ENCODE measurements around the gene ATG3.

Gene ATG3

GRCh38 chr3:112597945-112598344 lies 36.2 kb upstream of the ATG3 start:
- no peaks in the 10 kb centered on the region for H3K4me1 ChIP-seq (ENCODE audit: control insufficient read depth, insufficient read depth, low read length)
- no peak overlapping the region for H3K4me3 ChIP-seq (ENCODE audit: low read depth, low read length)
- no peak overlapping the region for H3K27ac ChIP-seq (ENCODE audit: extremely low read depth, low read depth, low read length)
- ChIA-PET POLR2A (no interaction called here), CTCF (no interaction called here)
- H3K36me3 ChIP-seq (ENCODE audit: control insufficient read depth in 2 of 2, insufficient read depth in 1 of 2, low read length in 2 of 2) = no peaks in the 10 kb centered on the region
- H3K9me3 ChIP-seq (ENCODE audit: control insufficient read depth, insufficient read depth, low read depth, low read length) = no peaks in the 10 kb centered on the region
- no peak for TF ChIP-seq ZNF112 (tag by site-specific recombination; IDR thresholded peaks at IDR 0.05)
- no peak for TF ChIP-seq ZNF658 (tag by site-specific recombination; IDR thresholded peaks at IDR 0.05)
- TF ChIP-seq ZNF513 (tag by site-specific recombination; IDR thresholded peaks at IDR 0.05) = no peak
- no peak for TF ChIP-seq ZNF514 (tag by site-specific recombination; IDR thresholded peaks at IDR 0.05)
- TF ChIP-seq ZNF366 (tag by site-specific recombination; conservative IDR thresholded peaks at IDR 0.05) = no peak
- TF ChIP-seq ZSCAN18 (tag by site-specific recombination; IDR thresholded peaks at IDR 0.05) = no peak
- no peak for TF ChIP-seq ZNF341 (tag by site-specific recombination; IDR thresholded peaks at IDR 0.05; ENCODE audit: low read depth)
- TF ChIP-seq WT1 (tag by site-specific recombination; IDR thresholded peaks at IDR 0.05) = no peak
- no peak for TF ChIP-seq HOXC10 (CRISPR knock-in tag; IDR thresholded peaks at IDR 0.05)
- TF ChIP-seq KLF10 (tag by site-specific recombination; IDR thresholded peaks at IDR 0.05) = no peak
- no peak for TF ChIP-seq SP2 (tag by site-specific recombination; IDR thresholded peaks at IDR 0.05)
- no peak for TF ChIP-seq ZNF777 (tag by site-specific recombination; IDR thresholded peaks at IDR 0.05; ENCODE audit: borderline replicate concordance)
- TF ChIP-seq, protein P1, sequence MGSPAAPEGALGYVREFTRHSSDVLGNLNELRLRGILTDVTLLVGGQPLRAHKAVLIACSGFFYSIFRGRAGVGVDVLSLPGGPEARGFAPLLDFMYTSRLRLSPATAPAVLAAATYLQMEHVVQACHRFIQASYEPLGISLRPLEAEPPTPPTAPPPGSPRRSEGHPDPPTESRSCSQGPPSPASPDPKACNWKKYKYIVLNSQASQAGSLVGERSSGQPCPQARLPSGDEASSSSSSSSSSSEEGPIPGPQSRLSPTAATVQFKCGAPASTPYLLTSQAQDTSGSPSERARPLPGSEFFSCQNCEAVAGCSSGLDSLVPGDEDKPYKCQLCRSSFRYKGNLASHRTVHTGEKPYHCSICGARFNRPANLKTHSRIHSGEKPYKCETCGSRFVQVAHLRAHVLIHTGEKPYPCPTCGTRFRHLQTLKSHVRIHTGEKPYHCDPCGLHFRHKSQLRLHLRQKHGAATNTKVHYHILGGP (tag by site-specific recombination; IDR thresholded peaks at IDR 0.05) = no peak
- no peak for TF ChIP-seq ZBTB8A (tag by site-specific recombination; IDR thresholded peaks at IDR 0.05)
- TF ChIP-seq ZFP37 (tag by site-specific recombination; IDR thresholded peaks at IDR 0.05) = no peak
- TF ChIP-seq ZNF837 (tag by site-specific recombination; IDR thresholded peaks at IDR 0.05) = no peak
- TF ChIP-seq, protein P2, sequence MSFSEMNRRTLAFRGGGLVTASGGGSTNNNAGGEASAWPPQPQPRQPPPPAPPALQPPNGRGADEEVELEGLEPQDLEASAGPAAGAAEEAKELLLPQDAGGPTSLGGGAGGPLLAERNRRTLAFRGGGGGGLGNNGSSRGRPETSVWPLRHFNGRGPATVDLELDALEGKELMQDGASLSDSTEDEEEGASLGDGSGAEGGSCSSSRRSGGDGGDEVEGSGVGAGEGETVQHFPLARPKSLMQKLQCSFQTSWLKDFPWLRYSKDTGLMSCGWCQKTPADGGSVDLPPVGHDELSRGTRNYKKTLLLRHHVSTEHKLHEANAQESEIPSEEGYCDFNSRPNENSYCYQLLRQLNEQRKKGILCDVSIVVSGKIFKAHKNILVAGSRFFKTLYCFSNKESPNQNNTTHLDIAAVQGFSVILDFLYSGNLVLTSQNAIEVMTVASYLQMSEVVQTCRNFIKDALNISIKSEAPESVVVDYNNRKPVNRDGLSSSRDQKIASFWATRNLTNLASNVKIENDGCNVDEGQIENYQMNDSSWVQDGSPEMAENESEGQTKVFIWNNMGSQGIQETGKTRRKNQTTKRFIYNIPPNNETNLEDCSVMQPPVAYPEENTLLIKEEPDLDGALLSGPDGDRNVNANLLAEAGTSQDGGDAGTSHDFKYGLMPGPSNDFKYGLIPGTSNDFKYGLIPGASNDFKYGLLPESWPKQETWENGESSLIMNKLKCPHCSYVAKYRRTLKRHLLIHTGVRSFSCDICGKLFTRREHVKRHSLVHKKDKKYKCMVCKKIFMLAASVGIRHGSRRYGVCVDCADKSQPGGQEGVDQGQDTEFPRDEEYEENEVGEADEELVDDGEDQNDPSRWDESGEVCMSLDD (tag by site-specific recombination; IDR thresholded peaks at IDR 0.05) = no peak
- no peak for TF ChIP-seq SP7 (tag by site-specific recombination; IDR thresholded peaks at IDR 0.05)

GRCh38 chr3:112594856-112595255 lies 33.1 kb upstream of the ATG3 start:
- ChIA-PET CTCF (interaction anchor here (1.1 kb wide), 1 partner anchor 12 kb away, joined by 5 read pairs; no protein-coding TSS in a partner anchor), POLR2A (no interaction called here)
- no peaks in the 10 kb centered on the region for H3K9me3 ChIP-seq (ENCODE audit: control insufficient read depth, insufficient read depth, low read depth, low read length)
- H3K36me3 ChIP-seq (ENCODE audit: control insufficient read depth in 2 of 2, insufficient read depth in 1 of 2, low read length in 2 of 2) = no peaks in the 10 kb centered on the region
- no peak overlapping the region for H3K4me3 ChIP-seq (ENCODE audit: low read depth, low read length)
- H3K4me1 ChIP-seq (ENCODE audit: control insufficient read depth, insufficient read depth, low read length) = no peaks in the 10 kb centered on the region
- H3K27ac ChIP-seq (ENCODE audit: extremely low read depth, low read depth, low read length) = no peak overlapping the region
- TF ChIP-seq SCRT1 (tag by site-specific recombination; IDR thresholded peaks at IDR 0.05; ENCODE audit: borderline replicate concordance) (no peak), ZNF114 (tag by site-specific recombination; IDR thresholded peaks at IDR 0.05) (no peak), ZNF133 (tag by site-specific recombination; IDR thresholded peaks at IDR 0.05) (no peak), ZFHX2 (tag by site-specific recombination; conservative IDR thresholded peaks at IDR 0.05) (no peak), KLF9 (tag by site-specific recombination; IDR thresholded peaks at IDR 0.05; ENCODE audit: low read depth) (no peak), ZNF514 (tag by site-specific recombination; IDR thresholded peaks at IDR 0.05) (no peak), ZNF157 (tag by site-specific recombination; IDR thresholded peaks at IDR 0.05) (no peak), ZNF26 (tag by site-specific recombination; IDR thresholded peaks at IDR 0.05) (no peak), ZNF433 (tag by site-specific recombination; IDR thresholded peaks at IDR 0.05; ENCODE audit: low read depth) (no peak)
- TF ChIP-seq, protein P3, sequence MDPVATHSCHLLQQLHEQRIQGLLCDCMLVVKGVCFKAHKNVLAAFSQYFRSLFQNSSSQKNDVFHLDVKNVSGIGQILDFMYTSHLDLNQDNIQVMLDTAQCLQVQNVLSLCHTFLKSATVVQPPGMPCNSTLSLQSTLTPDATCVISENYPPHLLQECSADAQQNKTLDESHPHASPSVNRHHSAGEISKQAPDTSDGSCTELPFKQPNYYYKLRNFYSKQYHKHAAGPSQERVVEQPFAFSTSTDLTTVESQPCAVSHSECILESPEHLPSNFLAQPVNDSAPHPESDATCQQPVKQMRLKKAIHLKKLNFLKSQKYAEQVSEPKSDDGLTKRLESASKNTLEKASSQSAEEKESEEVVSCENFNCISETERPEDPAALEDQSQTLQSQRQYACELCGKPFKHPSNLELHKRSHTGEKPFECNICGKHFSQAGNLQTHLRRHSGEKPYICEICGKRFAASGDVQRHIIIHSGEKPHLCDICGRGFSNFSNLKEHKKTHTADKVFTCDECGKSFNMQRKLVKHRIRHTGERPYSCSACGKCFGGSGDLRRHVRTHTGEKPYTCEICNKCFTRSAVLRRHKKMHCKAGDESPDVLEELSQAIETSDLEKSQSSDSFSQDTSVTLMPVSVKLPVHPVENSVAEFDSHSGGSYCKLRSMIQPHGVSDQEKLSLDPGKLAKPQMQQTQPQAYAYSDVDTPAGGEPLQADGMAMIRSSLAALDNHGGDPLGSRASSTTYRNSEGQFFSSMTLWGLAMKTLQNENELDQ (tag by site-specific recombination; IDR thresholded peaks at IDR 0.05; ENCODE audit: low read depth) = no peak
